Measurements from ENCODE around the gene ATP2B2. TPM values are rescaled to one million over a fixed set of nuclear protein-coding genes. Genes with fewer than 3 reads are reported as not detected.

Gene ATP2B2
- total and polyA plus RNA-seq, 2 donors (not counting 1 experiment from before 2014, with no cell fraction given): not detected

GRCh38 chr3:10495614-10496013, 9.8 kb downstream of the ATP2B2 start:
- no peaks in the 10 kb centered on the region for H3K9me3 ChIP-seq (ENCODE audit: control extremely low read depth in 1 of 3, control insufficient read depth in 2 of 3, insufficient read depth in 1 of 3, low read length in 2 of 3)
- no peak overlapping the region for H3K4me2 ChIP-seq (replicated peaks; ENCODE audit: low read depth, low read length, poor library complexity, severe bottlenecking)
- intact Hi-C loops (cut with micrococcal nuclease): no loop called here
- H3K4me3 Mint-ChIP-seq: no peak overlapping the region
- WGBS (ENCODE audit: insufficient coverage): 33% methylated on average over 2 of the region's 5 CpGs
- ATAC-seq (ENCODE audit: low read depth) (no peak), DNase-seq (no peak)
- H3K4me1 Mint-ChIP-seq: no peaks in the 10 kb centered on the region
- no peaks in the 10 kb centered on the region for H3K36me3 ChIP-seq (replicated peaks in 1 of 2; ENCODE audit: control extremely low read depth in 1 of 2, control insufficient read depth in 1 of 2, extremely low read depth in 1 of 2, insufficient read depth in 2 of 2, low read length in 1 of 2)
- no peaks in the 10 kb centered on the region for H3K9me3 Mint-ChIP-seq (ENCODE audit: insufficient read depth)
- no peaks in the 10 kb centered on the region for H3K79me2 ChIP-seq (ENCODE audit: control insufficient read depth, insufficient read depth, low read length)
- no peak overlapping the region for H3K27ac Mint-ChIP-seq
- peaks cover 15% of the 10 kb centered on the region for H3K27me3 Mint-ChIP-seq
- CTCF ChIA-PET: interaction anchor here (1.0 kb wide), 1 partner anchor 152 kb away, joined by 3 read pairs; no protein-coding TSS in a partner anchor
- no peaks in the 10 kb centered on the region for H3K4me1 ChIP-seq (ENCODE audit: control insufficient read depth in 2 of 2, insufficient read depth in 2 of 2, low read length in 2 of 2)
- no peak overlapping the region for H3K9ac ChIP-seq (ENCODE audit: low read length)
- no peaks in the 10 kb centered on the region for H4K20me1 ChIP-seq (ENCODE audit: control insufficient read depth, insufficient read depth, low read length, poor library complexity, severe bottlenecking)
- H3K4me3 ChIP-seq (ENCODE audit: control extremely low read depth in 1 of 5, extremely low read depth in 1 of 5, insufficient read depth in 1 of 5, low read depth in 2 of 5, low read length in 4 of 5): no peak overlapping the region
- POLR2A ChIA-PET: no interaction called here
- H3K27ac ChIP-seq (ENCODE audit: low read length in 2 of 2): no peak overlapping the region
- TF ChIP-seq CTCF (IDR thresholded peaks at IDR 0.05): no peak
- no peak for TF ChIP-seq EZH2 (IDR thresholded peaks at IDR 0.05; ENCODE audit: borderline replicate concordance, insufficient read depth, low read depth, low read length, poor library complexity, severe bottlenecking)
- peaks cover 0 to 4% (median 1%) of the 10 kb centered on the region in 4 experiments for H3K27me3 ChIP-seq (replicated peaks in 1 of 4; ENCODE audit: control extremely low read depth in 1 of 4, control insufficient read depth in 3 of 4, insufficient read depth in 4 of 4, low read length in 3 of 4)
- H2AFZ ChIP-seq (ENCODE audit: insufficient read depth, low read depth, low read length, poor library complexity, severe bottlenecking): no peak overlapping the region

GRCh38 chr3:10495003-10495402, 10.4 kb downstream of the ATP2B2 start:
- H3K27me3 ChIP-seq (replicated peaks in 1 of 4; ENCODE audit: control extremely low read depth in 1 of 4, control insufficient read depth in 3 of 4, insufficient read depth in 4 of 4, low read length in 3 of 4): peaks cover 0 to 4% (median 1%) of the 10 kb centered on the region in 4 experiments
- Mint-ChIP-seq H3K4me1 (no peaks in the 10 kb centered on the region), H3K27ac (no peak overlapping the region), H3K4me3 (no peak overlapping the region), H3K9me3 (ENCODE audit: insufficient read depth) (no peaks in the 10 kb centered on the region), H3K27me3 (peaks cover 15% of the 10 kb centered on the region)
- no peak overlapping the region for H3K4me3 ChIP-seq (ENCODE audit: control extremely low read depth in 1 of 5, extremely low read depth in 1 of 5, insufficient read depth in 1 of 5, low read depth in 2 of 5, low read length in 4 of 5)
- ATAC-seq (ENCODE audit: low read depth) (no peak), DNase-seq (no peak)
- H4K20me1 ChIP-seq (ENCODE audit: control insufficient read depth, insufficient read depth, low read length, poor library complexity, severe bottlenecking): no peaks in the 10 kb centered on the region
- TF ChIP-seq CTCF (IDR thresholded peaks at IDR 0.05) (no peak), EZH2 (IDR thresholded peaks at IDR 0.05; ENCODE audit: borderline replicate concordance, insufficient read depth, low read depth, low read length, poor library complexity, severe bottlenecking) (no peak)
- intact Hi-C loops (cut with micrococcal nuclease): no loop called here
- H3K4me1 ChIP-seq (ENCODE audit: control insufficient read depth in 2 of 2, insufficient read depth in 2 of 2, low read length in 2 of 2): no peaks in the 10 kb centered on the region
- ChIA-PET POLR2A (no interaction called here), CTCF (no interaction called here)
- H3K27ac ChIP-seq (ENCODE audit: low read length in 2 of 2): no peak overlapping the region
- no peak overlapping the region for H2AFZ ChIP-seq (ENCODE audit: insufficient read depth, low read depth, low read length, poor library complexity, severe bottlenecking)
- no peak overlapping the region for H3K9ac ChIP-seq (ENCODE audit: low read length)
- H3K79me2 ChIP-seq (ENCODE audit: control insufficient read depth, insufficient read depth, low read length): no peaks in the 10 kb centered on the region
- WGBS (ENCODE audit: insufficient coverage): 32% methylated on average over 3 of the region's 4 CpGs
- H3K4me2 ChIP-seq (replicated peaks; ENCODE audit: low read depth, low read length, poor library complexity, severe bottlenecking): no peak overlapping the region
- H3K36me3 ChIP-seq (replicated peaks in 1 of 2; ENCODE audit: control extremely low read depth in 1 of 2, control insufficient read depth in 1 of 2, extremely low read depth in 1 of 2, insufficient read depth in 2 of 2, low read length in 1 of 2): no peaks in the 10 kb centered on the region
- H3K9me3 ChIP-seq (ENCODE audit: control extremely low read depth in 1 of 3, control insufficient read depth in 2 of 3, insufficient read depth in 1 of 3, low read length in 2 of 3): no peaks in the 10 kb centered on the region

Data from B cell (primary cell).